ENCODE measurements around the gene GALNT17.

The GALNT17 gene

GRCh38 chr7:71377469-71377868 lies 245.5 kb downstream of the GALNT17 start:
- H3K36me3 ChIP-seq (ENCODE audit: control insufficient read depth in 1 of 2, insufficient read depth in 2 of 2, low read depth in 1 of 2, low read length in 2 of 2) = no peaks in the 10 kb centered on the region
- H3K4ac ChIP-seq (ENCODE audit: low read depth in 1 of 2, low read length in 2 of 2) = no peak overlapping the region
- H3K23ac ChIP-seq (ENCODE audit: low read length in 2 of 2) = no peak overlapping the region
- H3K79me1 ChIP-seq (replicated peaks; ENCODE audit: low read length, poor library complexity, severe bottlenecking) = no peaks in the 10 kb centered on the region
- no peak overlapping the region for H3K18ac ChIP-seq (ENCODE audit: low read depth in 1 of 2, low read length in 2 of 2)
- H3K14ac ChIP-seq (ENCODE audit: low read length in 2 of 2) = no peak overlapping the region
- no peak overlapping the region for H3K27ac ChIP-seq (ENCODE audit: low read length, poor library complexity, severe bottlenecking)
- no peak overlapping the region for H3K4me3 ChIP-seq (ENCODE audit: insufficient read depth in 1 of 2, low read depth in 1 of 2, low read length in 2 of 2)
- no peak overlapping the region for H2BK12ac ChIP-seq (ENCODE audit: low read length in 2 of 2)
- no peak overlapping the region for H3K4me2 ChIP-seq (ENCODE audit: low read length, poor library complexity, severe bottlenecking)
- peaks cover 35% of the 10 kb centered on the region for H3K9me3 ChIP-seq (ENCODE audit: control insufficient read depth, low read length)
- H2BK15ac ChIP-seq (ENCODE audit: low read depth, poor library complexity, severe bottlenecking) = no peak overlapping the region
- no peak overlapping the region for H2BK120ac ChIP-seq (ENCODE audit: low read depth, low read length)
- WGBS = 72% methylated on average over 3 of the region's 3 CpGs
- H3K27me3 ChIP-seq (ENCODE audit: control insufficient read depth in 1 of 2, insufficient read depth in 1 of 2, low read length in 2 of 2) = no peaks in the 10 kb centered on the region
- H3K9ac ChIP-seq (ENCODE audit: low read length) = no peak overlapping the region
- H2AK5ac ChIP-seq (ENCODE audit: low read length, severe bottlenecking) = no peak overlapping the region
- H4K91ac ChIP-seq (ENCODE audit: low read length) = no peak overlapping the region
- no peak for DNase-seq
- H2AFZ ChIP-seq (ENCODE audit: low read depth, low read length) = no peak overlapping the region
- no peaks in the 10 kb centered on the region for H3K4me1 ChIP-seq (ENCODE audit: control insufficient read depth, insufficient read depth, low read depth, low read length)
- H2BK5ac ChIP-seq (ENCODE audit: low read depth, low read length, poor library complexity, severe bottlenecking) = no peak overlapping the region
- H4K8ac ChIP-seq (ENCODE audit: low read length) = no peak overlapping the region

GRCh38 chr7:71384094-71384493 lies 252.2 kb downstream of the GALNT17 start:
- Histone ChIP-seq H2AFZ (ENCODE audit: low read depth, low read length) (no peak overlapping the region), H2BK120ac (ENCODE audit: low read depth, low read length) (no peak overlapping the region), H3K36me3 (ENCODE audit: control insufficient read depth in 1 of 2, insufficient read depth in 2 of 2, low read depth in 1 of 2, low read length in 2 of 2) (no peaks in the 10 kb centered on the region), H4K8ac (ENCODE audit: low read length) (no peak overlapping the region), H3K9ac (ENCODE audit: low read length) (no peak overlapping the region), H3K23ac (ENCODE audit: low read length in 2 of 2) (no peak overlapping the region), H2AK5ac (ENCODE audit: low read length, severe bottlenecking) (no peak overlapping the region), H2BK15ac (ENCODE audit: low read depth, poor library complexity, severe bottlenecking) (no peak overlapping the region), H3K4me1 (ENCODE audit: control insufficient read depth, insufficient read depth, low read depth, low read length) (no peaks in the 10 kb centered on the region), H4K91ac (ENCODE audit: low read length) (no peak overlapping the region), H3K27me3 (ENCODE audit: control insufficient read depth in 1 of 2, insufficient read depth in 1 of 2, low read length in 2 of 2) (no peaks in the 10 kb centered on the region), H3K18ac (ENCODE audit: low read depth in 1 of 2, low read length in 2 of 2) (no peak overlapping the region), H3K27ac (ENCODE audit: low read length, poor library complexity, severe bottlenecking) (no peak overlapping the region), H2BK12ac (ENCODE audit: low read length in 2 of 2) (no peak overlapping the region), H3K4ac (ENCODE audit: low read depth in 1 of 2, low read length in 2 of 2) (no peak overlapping the region), H3K79me1 (replicated peaks; ENCODE audit: low read length, poor library complexity, severe bottlenecking) (no peaks in the 10 kb centered on the region), H3K14ac (ENCODE audit: low read length in 2 of 2) (no peak overlapping the region), H3K4me2 (ENCODE audit: low read length, poor library complexity, severe bottlenecking) (no peak overlapping the region), H3K9me3 (ENCODE audit: control insufficient read depth, low read length) (peaks cover 9% of the 10 kb centered on the region), H3K4me3 (ENCODE audit: insufficient read depth in 1 of 2, low read depth in 1 of 2, low read length in 2 of 2) (no peak overlapping the region), H2BK5ac (ENCODE audit: low read depth, low read length, poor library complexity, severe bottlenecking) (no peak overlapping the region)
- WGBS = 82% methylated on average over 4 of the region's 5 CpGs
- DNase-seq = no peak

GRCh38 chr7:71385330-71385729 lies 253.4 kb downstream of the GALNT17 start:
- 77% methylated on average over 5 of the region's 5 CpGs for WGBS
- Histone ChIP-seq H2BK12ac (ENCODE audit: low read length in 2 of 2) (no peak overlapping the region), H4K8ac (ENCODE audit: low read length) (no peak overlapping the region), H3K23ac (ENCODE audit: low read length in 2 of 2) (no peak overlapping the region), H3K79me1 (replicated peaks; ENCODE audit: low read length, poor library complexity, severe bottlenecking) (no peaks in the 10 kb centered on the region), H3K4me2 (ENCODE audit: low read length, poor library complexity, severe bottlenecking) (no peak overlapping the region), H2BK15ac (ENCODE audit: low read depth, poor library complexity, severe bottlenecking) (no peak overlapping the region), H3K27me3 (ENCODE audit: control insufficient read depth in 1 of 2, insufficient read depth in 1 of 2, low read length in 2 of 2) (no peaks in the 10 kb centered on the region), H3K9ac (ENCODE audit: low read length) (no peak overlapping the region), H3K9me3 (ENCODE audit: control insufficient read depth, low read length) (peaks cover 6% of the 10 kb centered on the region), H2AFZ (ENCODE audit: low read depth, low read length) (no peak overlapping the region), H3K27ac (ENCODE audit: low read length, poor library complexity, severe bottlenecking) (no peak overlapping the region), H3K4ac (ENCODE audit: low read depth in 1 of 2, low read length in 2 of 2) (no peak overlapping the region), H3K14ac (ENCODE audit: low read length in 2 of 2) (no peak overlapping the region), H3K36me3 (ENCODE audit: control insufficient read depth in 1 of 2, insufficient read depth in 2 of 2, low read depth in 1 of 2, low read length in 2 of 2) (no peaks in the 10 kb centered on the region), H2AK5ac (ENCODE audit: low read length, severe bottlenecking) (no peak overlapping the region), H3K4me3 (ENCODE audit: insufficient read depth in 1 of 2, low read depth in 1 of 2, low read length in 2 of 2) (no peak overlapping the region), H4K91ac (ENCODE audit: low read length) (no peak overlapping the region), H3K18ac (ENCODE audit: low read depth in 1 of 2, low read length in 2 of 2) (no peak overlapping the region), H3K4me1 (ENCODE audit: control insufficient read depth, insufficient read depth, low read depth, low read length) (no peaks in the 10 kb centered on the region), H2BK5ac (ENCODE audit: low read depth, low read length, poor library complexity, severe bottlenecking) (no peak overlapping the region), H2BK120ac (ENCODE audit: low read depth, low read length) (no peak overlapping the region)
- DNase-seq = no peak

- no peak overlapping the region for H4K8ac ChIP-seq (ENCODE audit: low read length)
- no peak overlapping the region for H2BK120ac ChIP-seq (ENCODE audit: low read depth, low read length)
- 80% methylated on average over 12 of the region's 12 CpGs for WGBS
- no peak overlapping the region for H2BK5ac ChIP-seq (ENCODE audit: low read depth, low read length, poor library complexity, severe bottlenecking)
- no peaks in the 10 kb centered on the region for H3K4me1 ChIP-seq (ENCODE audit: control insufficient read depth, insufficient read depth, low read depth, low read length)
- peaks cover 3% of the 10 kb centered on the region for H3K9me3 ChIP-seq (ENCODE audit: control insufficient read depth, low read length)
- H3K4ac ChIP-seq (ENCODE audit: low read depth in 1 of 2, low read length in 2 of 2) = no peak overlapping the region
- no peak overlapping the region for H3K4me2 ChIP-seq (ENCODE audit: low read length, poor library complexity, severe bottlenecking)
- no peaks in the 10 kb centered on the region for H3K27me3 ChIP-seq (ENCODE audit: control insufficient read depth in 1 of 2, insufficient read depth in 1 of 2, low read length in 2 of 2)
- H3K4me3 ChIP-seq (ENCODE audit: insufficient read depth in 1 of 2, low read depth in 1 of 2, low read length in 2 of 2) = no peak overlapping the region
- no peak for DNase-seq
- no peak overlapping the region for H3K18ac ChIP-seq (ENCODE audit: low read depth in 1 of 2, low read length in 2 of 2)
- H3K27ac ChIP-seq (ENCODE audit: low read length, poor library complexity, severe bottlenecking) = no peak overlapping the region
- no peak overlapping the region for H3K9ac ChIP-seq (ENCODE audit: low read length)
- no peaks in the 10 kb centered on the region for H3K36me3 ChIP-seq (ENCODE audit: control insufficient read depth in 1 of 2, insufficient read depth in 2 of 2, low read depth in 1 of 2, low read length in 2 of 2)
- no peak overlapping the region for H4K91ac ChIP-seq (ENCODE audit: low read length)
- H2BK15ac ChIP-seq (ENCODE audit: low read depth, poor library complexity, severe bottlenecking) = no peak overlapping the region
- H3K14ac ChIP-seq (ENCODE audit: low read length in 2 of 2) = no peak overlapping the region
- H3K79me1 ChIP-seq (replicated peaks; ENCODE audit: low read length, poor library complexity, severe bottlenecking) = no peaks in the 10 kb centered on the region
- no peak overlapping the region for H2AK5ac ChIP-seq (ENCODE audit: low read length, severe bottlenecking)
- H2AFZ ChIP-seq (ENCODE audit: low read depth, low read length) = no peak overlapping the region
- H2BK12ac ChIP-seq (ENCODE audit: low read length in 2 of 2) = no peak overlapping the region
- no peak overlapping the region for H3K23ac ChIP-seq (ENCODE audit: low read length in 2 of 2)
Measured at GRCh38 chr7:71386152-71386785, 254.3 kb downstream of the GALNT17 start.
